GM11168 (cell line): ENCODE results near the gene NARS2.

ENCODE experiments used
- in situ Hi-C: fragments of 300-500 bp; cut with MboI; formaldehyde crosslinking; loops from one replicate; pipeline ENCODE4 v1.12.0; 2022; ENCODE audit warnings: low sequenced_read_pairs; ENCODE audit not compliant: unreplicated experiment

Gene NARS2

DNA sequence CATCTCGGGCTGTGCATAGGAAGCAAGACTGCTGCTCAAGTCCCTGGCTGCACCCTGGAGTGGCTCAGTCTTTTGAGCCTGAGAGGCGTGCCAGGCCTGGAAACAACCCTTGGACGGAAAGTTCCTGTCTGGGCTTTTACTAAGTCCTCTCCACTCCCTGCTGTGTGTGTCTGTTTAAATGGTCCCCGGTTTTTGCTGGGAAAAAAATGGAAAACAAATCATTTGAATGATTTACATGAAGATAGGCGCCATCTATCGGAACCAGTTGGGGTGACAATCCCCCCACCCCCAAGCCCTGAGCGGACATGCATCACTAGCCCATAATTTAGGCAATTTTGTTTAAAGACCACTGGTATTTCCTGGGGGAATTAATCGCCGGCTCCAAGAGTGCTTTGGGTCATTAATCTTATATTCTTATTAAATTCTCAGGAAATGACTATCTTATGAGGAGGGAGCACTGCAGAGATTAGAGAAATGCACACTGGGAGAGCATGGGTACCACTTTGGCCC, 154.4 kb downstream of the NARS2 start:
- in situ Hi-C loops, result loop anchor here (10.0 kb wide), 1 partner anchor 196 kb away; no protein-coding TSS in a partner anchor

DNA sequence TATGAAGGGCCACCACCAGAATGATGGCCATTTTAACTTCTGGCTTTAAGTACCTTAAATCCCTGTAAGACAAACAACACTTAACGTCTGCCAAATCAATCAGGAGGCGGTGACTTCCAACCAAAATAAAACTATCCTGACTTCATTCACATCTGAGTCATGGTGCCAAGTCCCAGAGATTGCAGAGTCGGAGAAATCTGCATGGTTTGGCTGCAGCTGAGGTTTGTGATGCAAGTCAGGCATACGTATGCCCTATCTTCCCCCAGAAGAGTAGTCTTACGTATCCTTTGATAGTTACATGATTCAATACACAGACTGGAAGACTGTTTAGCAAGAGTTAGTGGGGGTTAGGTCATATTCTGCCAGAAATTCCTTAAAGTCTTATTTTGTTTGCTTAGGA, 155.3 kb downstream of the NARS2 start:
- in situ Hi-C loops, result loop anchor here (5.0 kb wide), 1 partner anchor 143 kb away; no protein-coding TSS in a partner anchor

DNA sequence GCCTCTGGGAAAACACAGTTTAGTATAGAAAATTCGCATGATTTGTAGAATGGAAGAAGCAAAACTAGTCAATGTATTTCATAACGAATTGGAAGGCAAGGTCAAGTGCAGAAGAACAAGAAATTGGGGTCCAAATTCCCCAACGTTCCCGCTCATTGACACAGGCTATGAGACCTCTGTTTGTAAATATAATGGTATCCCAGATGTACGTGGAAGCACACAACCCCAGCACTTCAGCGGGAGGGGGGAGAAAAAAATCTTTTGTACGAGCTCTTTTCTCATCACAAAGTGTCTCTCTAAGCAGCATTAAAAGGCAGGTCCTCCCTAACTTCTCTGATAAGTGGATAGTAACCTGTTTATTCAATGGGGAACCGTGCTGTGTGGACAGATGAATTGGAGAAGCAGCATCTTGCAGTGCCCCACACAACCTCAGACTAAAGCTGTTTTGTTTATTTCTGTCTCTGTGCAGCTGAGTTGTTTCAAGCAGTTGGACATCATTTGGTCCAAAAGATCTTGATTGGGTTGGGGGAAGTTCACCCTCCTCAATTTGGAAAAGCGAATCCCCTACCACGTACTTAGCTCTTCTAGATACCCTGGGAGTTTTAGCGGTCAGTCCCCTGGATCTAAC, 156.0 kb downstream of the NARS2 start:
- in situ Hi-C loops, result loop anchor here (5.0 kb wide), 1 partner anchor 144 kb away; no protein-coding TSS in a partner anchor

DNA sequence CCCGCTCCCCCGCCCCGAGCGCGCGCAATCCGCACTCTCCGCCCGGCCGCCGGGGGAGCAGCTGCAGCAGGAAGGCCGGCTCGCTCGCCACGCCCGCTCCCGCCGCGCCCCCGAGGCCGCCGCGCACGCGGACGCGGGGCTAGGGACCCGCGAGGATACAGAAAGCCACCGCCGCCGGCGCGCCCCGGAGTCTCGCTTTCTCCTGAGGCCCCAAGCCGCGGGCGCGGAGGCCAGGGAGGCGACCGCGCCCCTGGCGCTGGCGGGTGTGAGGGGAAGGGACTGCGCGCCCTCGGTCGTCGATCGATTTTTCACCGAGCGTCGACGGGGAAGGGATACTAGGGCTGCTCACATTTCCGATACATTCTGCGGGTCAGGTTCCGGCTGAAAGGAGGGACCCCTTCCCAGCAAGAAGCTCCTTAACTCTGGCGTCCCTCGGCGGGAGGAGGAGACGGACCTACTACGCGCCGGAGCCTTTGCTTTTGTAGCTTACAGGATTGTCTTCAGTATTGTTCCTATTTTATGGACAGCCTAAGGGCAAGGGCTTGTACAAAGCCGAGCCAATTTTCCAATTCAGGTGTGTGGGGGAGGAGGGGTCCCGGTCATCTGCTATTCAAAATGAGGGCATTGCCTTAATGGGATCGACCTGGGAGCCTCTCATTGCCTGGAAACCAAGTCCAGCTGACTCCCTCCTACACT, 156.6 kb downstream of the NARS2 start:
- in situ Hi-C loops, result loop anchor here (5.0 kb wide), 1 partner anchor 144 kb away; no protein-coding TSS in a partner anchor

DNA sequence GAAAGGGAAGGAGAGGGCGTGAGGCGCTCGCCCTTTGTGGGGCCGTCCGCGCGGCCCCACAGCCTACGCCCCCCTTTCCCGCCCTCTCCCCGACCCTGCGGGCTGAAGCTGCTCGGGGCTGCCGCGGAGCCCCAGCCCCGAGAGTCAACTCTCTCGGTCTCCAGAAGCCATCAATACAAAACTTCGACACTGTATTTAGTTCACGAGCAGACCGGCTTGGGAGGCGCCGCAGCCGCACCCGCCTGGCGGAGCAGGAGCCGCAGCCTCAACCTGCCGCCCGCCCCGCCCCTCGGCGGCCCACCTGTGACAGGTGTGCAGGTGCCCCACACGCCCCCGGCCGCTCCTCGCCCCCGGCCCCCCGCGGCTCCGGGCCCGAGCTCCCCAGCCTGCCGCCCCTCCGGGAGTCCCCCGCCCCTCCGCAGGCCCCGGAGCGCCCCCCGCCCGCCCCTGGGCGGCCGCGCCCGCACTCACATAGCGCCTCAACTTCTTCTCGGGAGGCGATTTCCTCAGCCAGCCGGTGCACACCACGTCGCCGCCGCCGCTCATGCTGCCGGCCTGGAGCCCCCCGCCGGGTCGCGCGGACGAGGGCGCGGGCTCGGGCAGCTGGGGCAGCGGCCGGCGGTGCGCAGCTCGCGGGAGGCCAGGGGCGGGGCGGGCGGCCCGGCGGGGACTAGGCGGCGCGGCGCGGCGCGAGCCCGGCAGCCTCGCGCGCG, 157.3 kb downstream of the NARS2 start, which contains the start of gene GAB2:
GAB2 (minus strand) TSS at position 646 of the 713 bp plus-strand sequence; CDS start at position 546, 100 bp downstream.
- in situ Hi-C loops, result loop anchor here (5.0 kb wide), 1 partner anchor 145 kb away; no protein-coding TSS in a partner anchor

DNA sequence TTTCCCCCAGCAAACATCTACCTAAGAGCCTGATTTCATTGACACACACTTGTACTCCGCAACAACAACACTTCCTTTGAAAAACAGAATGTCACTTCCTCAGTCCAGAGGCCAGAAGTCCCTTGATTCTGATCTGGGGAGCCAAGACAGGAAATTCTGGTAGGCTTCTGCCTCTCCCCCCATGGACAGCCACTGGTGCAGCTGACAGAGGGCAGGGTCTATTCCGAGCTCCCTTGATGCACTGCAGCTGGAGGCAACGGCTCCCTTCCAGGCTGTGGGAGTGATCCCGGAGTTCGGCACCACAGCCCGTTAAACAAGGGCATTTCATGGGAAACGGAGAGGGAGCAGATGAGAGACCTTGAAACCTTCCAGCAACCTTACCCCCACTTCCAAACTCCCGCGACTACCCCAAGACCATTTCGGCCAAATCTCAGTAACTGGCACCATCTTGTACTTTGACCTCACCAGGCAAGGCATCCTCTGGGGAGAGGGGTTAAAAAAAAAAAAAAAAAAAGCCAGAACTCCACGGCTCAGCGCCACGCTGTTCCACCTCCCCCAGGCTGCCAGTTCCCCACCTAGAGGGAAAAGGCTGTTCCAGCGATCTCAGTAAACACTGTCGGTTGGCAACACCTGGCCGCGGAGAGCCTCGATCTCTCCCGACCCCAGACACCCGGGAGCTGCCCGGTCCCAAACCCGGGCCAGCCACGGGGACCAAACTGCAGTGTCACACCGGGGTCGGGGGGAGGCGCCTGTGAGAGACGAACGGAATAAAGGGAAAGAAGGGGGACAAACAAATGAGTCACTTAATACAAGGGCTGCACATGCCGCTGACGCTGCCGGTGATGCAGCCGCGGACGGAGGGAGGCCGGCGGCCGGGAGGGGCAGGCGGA, 158.1 kb downstream of the NARS2 start:
- in situ Hi-C loops, result loop anchor here (5.0 kb wide), 1 partner anchor 146 kb away; no protein-coding TSS in a partner anchor

DNA sequence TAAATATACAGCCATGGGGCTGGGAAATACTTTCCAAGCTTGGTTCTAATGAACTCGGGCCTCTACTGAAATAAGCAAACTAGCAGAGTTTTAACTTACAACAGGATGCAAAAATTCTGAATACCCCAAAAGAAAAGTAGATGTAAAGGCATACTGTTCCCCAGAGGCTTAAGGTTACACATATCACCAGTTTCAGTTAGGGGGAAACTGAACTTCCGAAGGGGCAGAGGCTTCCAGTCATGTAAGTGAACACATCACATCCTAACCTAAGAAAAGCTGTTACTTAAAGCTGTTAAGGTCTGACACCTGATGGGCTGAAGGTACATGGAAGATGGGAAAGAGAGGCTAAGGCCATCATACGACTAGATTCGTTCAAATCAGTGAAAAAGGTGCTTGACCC, 159.3 kb downstream of the NARS2 start:
- in situ Hi-C loops, result loop anchor here (5.0 kb wide), 1 partner anchor 147 kb away; no protein-coding TSS in a partner anchor

DNA sequence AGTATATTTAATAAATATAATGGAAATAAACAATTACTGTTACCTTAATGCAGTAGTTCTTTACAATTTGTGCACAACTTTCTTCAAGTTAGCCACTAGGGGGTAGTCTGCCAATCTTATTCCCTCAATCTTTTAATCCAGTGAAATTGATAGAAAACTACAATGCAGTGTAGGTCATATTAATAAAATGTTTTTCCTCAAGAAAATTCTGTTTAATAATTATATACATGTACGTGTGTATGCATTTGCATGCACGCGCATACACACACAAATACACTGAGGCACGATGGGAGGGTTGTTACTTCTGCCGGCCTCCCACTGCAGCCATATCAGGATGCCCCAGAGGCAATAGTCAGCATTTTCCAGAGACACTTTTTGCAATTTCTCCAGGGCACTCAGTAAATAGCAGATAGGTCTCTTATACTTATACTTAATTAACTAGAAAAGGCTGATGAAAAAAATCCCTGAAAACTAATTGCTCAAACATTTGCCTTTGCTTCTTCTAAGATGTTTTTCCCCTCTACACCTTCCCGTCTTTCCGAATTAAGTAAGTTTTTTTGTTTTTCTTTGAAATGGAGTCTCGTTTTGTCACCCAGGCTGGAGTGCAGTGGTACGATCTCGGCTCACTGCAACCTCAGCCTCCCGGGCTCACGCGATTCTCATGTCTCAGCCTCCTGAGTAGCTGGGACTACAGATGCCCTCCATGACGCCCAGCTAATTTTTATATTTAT, 160.2 kb downstream of the NARS2 start:
- in situ Hi-C loops, result loop anchor here (5.0 kb wide), 1 partner anchor 148 kb away; no protein-coding TSS in a partner anchor

DNA sequence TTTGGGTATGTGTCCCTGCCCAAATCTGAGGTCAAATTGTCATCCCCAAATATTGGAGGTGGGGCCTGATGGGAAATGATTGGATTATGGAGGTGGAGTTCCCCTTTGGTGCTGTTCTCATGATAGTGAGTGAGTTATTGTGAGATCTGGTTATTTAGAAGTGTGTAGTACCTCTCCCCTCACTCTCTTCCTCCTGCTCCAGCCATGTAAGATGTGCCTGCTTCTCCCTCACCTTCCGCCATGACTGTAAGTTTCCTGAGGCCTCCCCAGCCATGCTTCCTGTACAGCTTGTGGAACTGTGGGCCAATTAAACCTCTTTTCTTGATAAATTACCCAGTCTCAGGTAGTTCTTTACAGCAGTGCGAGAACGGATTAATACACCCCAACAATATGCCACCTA, 166.0 kb downstream of the NARS2 start:
- in situ Hi-C loops, result no loop called here

DNA sequence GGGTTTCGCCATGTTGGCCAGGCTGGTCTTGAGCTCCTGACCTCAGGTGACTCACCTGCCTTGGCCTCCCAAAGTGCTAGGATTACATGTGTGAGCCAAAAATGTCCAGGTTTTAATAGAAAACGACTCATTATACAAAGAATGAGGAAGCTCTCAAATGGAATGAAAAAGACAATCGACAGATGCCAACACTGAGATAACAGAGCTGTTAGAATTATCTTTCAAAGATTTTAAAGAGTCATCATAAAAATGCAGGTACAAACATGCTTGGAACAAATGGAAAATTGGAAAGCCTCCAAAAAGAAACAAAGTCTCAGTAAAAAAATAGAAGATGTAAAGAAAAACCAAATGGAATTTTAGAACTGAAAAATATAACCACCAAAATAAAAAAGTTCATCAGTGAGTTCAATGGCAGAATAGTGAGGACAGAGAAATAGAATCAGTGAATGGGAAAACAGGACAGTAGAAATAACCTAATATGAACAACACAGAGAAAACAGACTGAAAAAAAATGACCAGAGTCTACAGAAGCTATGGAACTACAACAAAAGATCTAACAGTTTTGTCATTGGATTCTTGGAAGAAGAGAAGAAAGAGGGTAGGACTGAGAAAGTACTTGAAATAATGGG, 168.0 kb downstream of the NARS2 start:
- in situ Hi-C loops, result no loop called here

DNA sequence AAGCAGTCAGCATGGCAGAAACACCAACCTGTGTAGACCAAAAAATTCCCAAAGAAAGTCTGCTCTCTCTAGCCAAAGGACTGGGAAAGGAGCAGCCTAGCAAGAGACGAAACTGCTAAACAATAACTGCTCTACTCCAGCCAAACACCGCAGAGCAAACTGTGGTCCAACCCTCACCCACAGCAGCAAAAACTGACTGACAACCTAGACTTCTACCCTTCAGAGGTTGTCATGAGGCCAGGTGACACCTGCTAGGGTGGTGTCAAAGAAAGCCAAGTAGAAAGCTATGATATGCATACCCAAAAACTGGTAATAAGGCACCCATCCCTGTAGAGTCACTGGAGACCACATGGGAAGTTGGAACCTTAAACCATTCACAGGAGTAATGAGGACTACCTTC, 168.9 kb downstream of the NARS2 start:
- in situ Hi-C loops, result no loop called here

DNA sequence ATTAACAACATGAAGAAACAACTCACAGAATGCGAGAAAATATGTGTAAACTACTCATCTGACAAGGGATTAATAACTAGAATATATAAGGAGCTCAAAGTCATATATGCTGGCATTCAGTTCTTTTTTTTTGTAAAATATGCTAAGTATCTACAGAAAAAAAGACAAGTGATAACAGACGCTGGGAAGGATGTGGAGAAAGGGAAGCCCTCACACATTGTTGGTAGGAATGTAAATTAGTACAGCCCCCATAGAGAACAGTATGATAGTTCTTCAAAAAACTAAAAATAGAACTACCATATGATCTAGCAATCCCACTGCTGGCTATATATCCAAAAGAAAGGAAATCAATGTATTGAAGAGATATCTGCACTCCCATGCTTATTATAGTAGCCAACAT, 170.9 kb downstream of the NARS2 start:
- in situ Hi-C loops, result no loop called here

DNA sequence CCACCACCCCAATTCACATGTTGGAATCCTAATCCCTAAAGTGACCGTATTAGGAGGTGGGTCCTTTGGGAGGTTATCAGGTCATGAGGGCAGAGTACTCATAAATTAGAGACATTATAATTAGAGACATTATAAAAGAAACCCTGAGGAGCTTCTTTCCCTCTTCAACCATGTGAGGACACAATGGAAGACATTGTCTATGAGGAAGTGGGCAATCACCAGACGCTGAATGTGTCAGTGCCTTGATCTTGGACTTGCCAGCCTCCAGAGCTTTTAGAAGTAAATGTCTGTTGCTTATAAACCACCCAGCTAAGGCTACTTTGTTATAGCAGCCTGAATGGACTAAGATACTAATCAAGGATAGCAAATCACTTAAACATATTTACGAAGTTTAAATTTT, 171.8 kb downstream of the NARS2 start:
- in situ Hi-C loops, result no loop called here

DNA sequence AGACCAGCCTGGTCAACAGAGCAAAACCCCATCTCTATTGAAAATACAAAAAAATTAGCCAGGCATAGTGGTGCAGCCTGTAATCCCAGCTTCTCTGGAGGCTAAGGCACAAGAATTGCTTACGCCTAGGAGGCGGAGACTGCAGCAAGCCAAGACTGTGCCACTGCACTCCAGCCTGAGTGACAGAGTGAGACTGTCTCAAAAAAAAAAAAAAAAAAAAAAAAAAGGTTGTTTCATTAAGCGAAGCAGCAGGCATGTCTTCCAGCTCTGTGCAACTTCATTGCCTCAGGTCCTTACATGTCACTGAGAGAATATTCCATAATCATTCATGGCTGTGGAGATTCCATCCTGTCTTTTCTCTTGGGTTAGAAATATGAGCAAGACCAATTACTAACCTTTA, 174.0 kb downstream of the NARS2 start:
- in situ Hi-C loops, result no loop called here

DNA sequence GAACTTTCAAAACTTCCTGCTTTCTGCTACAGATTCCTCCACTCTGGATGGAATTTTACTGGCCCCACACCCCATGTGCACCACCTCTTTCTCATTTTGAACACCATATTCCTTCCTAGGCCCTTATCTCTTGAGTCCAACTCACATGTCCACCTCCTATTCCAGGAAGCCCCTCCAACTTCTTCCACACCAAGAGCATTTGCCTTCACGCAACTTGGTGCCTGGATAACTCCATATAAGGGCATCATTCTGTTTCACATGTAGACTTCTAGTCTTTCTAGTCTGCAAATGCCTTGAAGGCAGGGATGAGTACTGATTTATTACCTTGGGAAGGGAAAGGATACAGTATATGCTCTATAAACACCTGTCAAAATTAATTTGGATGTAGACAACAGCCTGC, 174.5 kb downstream of the NARS2 start:
- in situ Hi-C loops, result no loop called here

DNA sequence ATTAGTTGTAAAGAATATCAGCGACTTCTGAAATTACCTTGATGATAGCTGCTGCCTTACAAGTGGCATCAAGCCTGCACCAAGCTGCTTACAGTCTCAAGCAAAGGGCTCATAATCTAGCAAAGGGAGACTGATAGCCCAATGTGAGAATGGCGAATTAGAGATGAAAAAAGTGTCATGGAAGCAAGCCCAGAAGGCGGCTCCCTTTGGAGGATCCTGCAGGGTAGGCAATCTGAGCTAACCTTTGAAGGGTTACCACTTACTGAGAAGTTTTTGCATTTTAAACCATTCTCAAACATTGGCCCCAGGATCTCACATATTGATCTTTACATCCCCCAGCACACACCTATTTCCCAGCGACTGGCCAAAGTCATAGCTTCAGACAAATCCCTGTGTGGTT, 175.5 kb downstream of the NARS2 start:
- in situ Hi-C loops, result no loop called here

DNA sequence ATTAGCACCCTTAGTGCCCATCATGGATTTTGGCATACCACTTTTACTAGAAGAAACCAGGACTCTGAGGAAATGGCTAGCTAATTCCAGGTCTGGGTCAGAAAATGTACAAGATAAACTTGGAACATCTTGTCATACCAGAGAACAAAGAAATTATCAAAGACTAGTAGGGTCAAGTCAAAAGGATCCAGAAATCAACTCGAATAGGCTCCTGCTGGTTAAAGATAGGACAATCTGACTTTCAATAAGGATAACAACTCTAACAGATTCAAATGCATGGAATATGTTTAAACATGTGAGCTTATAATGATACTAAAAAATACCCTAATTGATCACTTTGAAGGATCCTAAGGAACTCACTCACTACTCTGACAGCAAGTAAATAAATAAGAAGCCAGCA, 175.9 kb downstream of the NARS2 start:
- in situ Hi-C loops, result no loop called here

DNA sequence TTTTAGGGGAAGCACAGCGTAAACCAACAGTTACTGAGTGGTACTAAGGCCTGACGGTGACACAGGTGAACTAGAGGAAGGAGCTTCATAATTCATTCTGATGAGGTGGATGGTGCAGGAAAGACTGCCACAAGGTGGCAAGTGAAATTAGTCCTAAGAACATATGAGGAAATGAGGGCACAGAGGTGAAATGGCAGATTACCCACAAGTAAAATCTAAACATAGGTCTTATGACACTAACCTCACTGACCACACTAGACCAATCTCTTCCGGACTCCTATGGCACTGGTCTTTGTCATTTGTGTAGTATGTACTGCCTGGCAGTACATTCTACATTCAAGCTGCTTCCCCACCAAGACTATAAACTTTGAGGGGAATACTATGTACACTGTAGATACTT, 177.3 kb downstream of the NARS2 start:
- in situ Hi-C loops, result no loop called here

DNA sequence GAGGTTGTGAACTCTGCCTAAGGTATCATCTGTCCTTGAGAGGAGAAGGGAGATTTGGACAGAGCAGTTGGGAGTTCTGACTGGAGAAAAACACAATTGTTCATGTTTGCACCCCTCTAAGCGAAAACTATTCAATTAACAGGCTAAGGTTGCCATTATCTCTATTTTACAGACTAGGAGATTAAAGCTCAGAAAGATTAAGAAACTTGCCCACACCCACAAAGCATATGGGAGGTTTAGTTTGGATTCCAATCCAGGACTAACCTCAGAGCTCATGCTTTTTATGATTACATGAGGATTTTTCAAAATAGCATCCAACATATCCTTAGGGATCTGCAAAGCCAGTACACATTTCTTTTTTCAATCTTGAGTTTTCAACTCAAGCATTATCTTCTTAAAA, 179.1 kb downstream of the NARS2 start:
- in situ Hi-C loops, result no loop called here
